Naive thymus-derived CD4-positive, alpha-beta T cell (primary cell): ENCODE data around the gene MTARC1. TPM values are rescaled to one million over a fixed set of nuclear protein-coding genes. Genes with fewer than 3 reads are reported as not detected.

ENCODE experiments used
- ATAC-seq: fragments of 150-1000 bp; cut with Tn5 transposase; 2 replicates; pipeline ENCODE4 v1.10.0; 2021; ENCODE audit warnings: mild to moderate bottlenecking, moderate library complexity
- CTCF ChIA-PET: fragments of 350-600 bp; sonication (Branson Sonifier 250); formaldehyde crosslinking; loops from one replicate; lab custom pipeline; 2021; ENCODE audit warnings: antibody characterized with exemption; lab: Charles Lee
- POLR2A ChIA-PET: fragments of 350-600 bp; sonication (Branson Sonifier 250); formaldehyde crosslinking; loops from one replicate; lab custom pipeline; 2021; ENCODE audit warnings: antibody characterized with exemption, inconsistent platforms; lab: Charles Lee
- DNase-seq, 9 donors: peaks; one replicate each; pipeline versions ENCODE4 v3.0.0 to v3.0.0-alpha.2; 2020 to 2022; ENCODE audit warnings: mixed read lengths in 1 of 9
- H3K27ac ChIP-seq: one replicate; pipeline ENCODE4 v1.7.0; 2013; ENCODE audit warnings: mild to moderate bottlenecking, low read depth, low read length, moderate library complexity
- H3K27me3 ChIP-seq, 2 donors: one replicate each; pipeline ENCODE4 v1.7.0; 2013; ENCODE audit warnings: low read length in 2 of 2, mild to moderate bottlenecking in 2 of 2, moderate library complexity in 2 of 2; ENCODE audit not compliant: control insufficient read depth in 2 of 2, insufficient read depth in 2 of 2
- H3K36me3 ChIP-seq, 3 experiments: 1 replicate in 2 of 3; 2 replicates in 1 of 3; pipeline ENCODE4 v1.7.0; 2013; ENCODE audit warnings: low read length in 3 of 3, mild to moderate bottlenecking in 3 of 3, moderate library complexity in 1 of 3; ENCODE audit not compliant: insufficient read depth in 3 of 3, control insufficient read depth in 2 of 3
- H3K4me1 ChIP-seq, 2 donors: one replicate each; pipeline ENCODE4 v1.7.0; 2013; ENCODE audit warnings: low read length in 2 of 2, mild to moderate bottlenecking in 2 of 2, moderate library complexity in 1 of 2; ENCODE audit not compliant: control insufficient read depth in 2 of 2, insufficient read depth in 2 of 2
- H3K4me3 ChIP-seq: 2 replicates; pipeline ENCODE4 v1.7.0; 2013; ENCODE audit warnings: mild to moderate bottlenecking, low read length
- H3K9me3 ChIP-seq, 3 experiments: 1 replicate in 2 of 3; 2 replicates in 1 of 3; pipeline ENCODE4 v1.7.0; 2013; ENCODE audit warnings: low read length in 3 of 3; ENCODE audit not compliant: control insufficient read depth in 2 of 3
- H3K27ac Mint-ChIP-seq, 9 donors: one replicate each; pipeline ENCODE4 v1.8.0; 2020 to 2022; ENCODE audit warnings: mixed read lengths in 9 of 9, mild to moderate bottlenecking in 8 of 9, moderate library complexity in 5 of 9, inconsistent platforms in 2 of 9
- H3K27me3 Mint-ChIP-seq, 5 donors: one replicate each; pipeline ENCODE4 v1.8.0; 2021 to 2022; ENCODE audit warnings: mixed read lengths in 5 of 5, mild to moderate bottlenecking in 1 of 5
- H3K36me3 Mint-ChIP-seq, 5 donors: one replicate each; pipeline ENCODE4 v1.8.0; 2020 to 2022; ENCODE audit warnings: mixed read lengths in 5 of 5, mild to moderate bottlenecking in 3 of 5, inconsistent platforms in 1 of 5
- H3K4me1 Mint-ChIP-seq, 7 donors: one replicate each; pipeline ENCODE4 v1.8.0; 2020 to 2022; ENCODE audit warnings: mixed read lengths in 7 of 7, mild to moderate bottlenecking in 3 of 7, inconsistent platforms in 1 of 7
- H3K4me3 Mint-ChIP-seq, 10 donors: one replicate each; pipeline ENCODE4 v1.8.0; 2020 to 2022; ENCODE audit warnings: mild to moderate bottlenecking in 10 of 10, mixed read lengths in 10 of 10, moderate library complexity in 6 of 10, inconsistent platforms in 2 of 10
- H3K9me3 Mint-ChIP-seq, 11 donors: one replicate each; pipeline ENCODE4 v1.8.0; 2020 to 2022; ENCODE audit warnings: mixed read lengths in 11 of 11, mild to moderate bottlenecking in 4 of 11, inconsistent platforms in 1 of 11, moderate library complexity in 1 of 11
- intact Hi-C, 2 donors: fragments of 100-400 bp; cut with micrococcal nuclease; formaldehyde crosslinking; loops; one replicate each; pipeline ENCODE4 v1.15.1; 2023
- polyA plus RNA-seq, 2 donors: library from polyadenylated mRNA; unstranded; fragments of 300-500 nt; fragmentation: Illumina TruSeq; gene quantifications; one replicate each; pipeline ENCODE4 v1.2.3, GENCODE V29; 2021
- total RNA-seq, 6 experiments: library from RNA in 5 of 6; stranded (reverse) in 5 of 6; gene quantifications; 1 replicate in 5 of 6; 2 replicates in 1 of 6; pipeline ENCODE4 v1.2.3 and lab custom pipeline; 2021 to 2026

Gene MTARC1
- total and polyA plus RNA-seq, 7 experiments from 2014 or later: 1.1 to 14.5 TPM; not detected in 5

- peak in 1 of 9 donors; percentile 2 for DNase-seq
- Mint-ChIP-seq H3K27ac (no peak within 1 kb of the TSS), H3K36me3 (peaks cover 0 to 3% (median 0%) of the 10 kb centered on the region in 5 donors), H3K4me3 (peak within 1 kb of the TSS; percentile 40 to 79 (median 70)), H3K9me3 (peaks cover 0 to 4% (median 0%) of the 10 kb centered on the region in 11 donors), H3K27me3 (peaks cover 59 to 76% (median 70%) of the 10 kb centered on the region in 5 donors), H3K4me1 (peaks cover 0 to 16% (median 0%) of the 10 kb centered on the region in 7 donors)
- ChIA-PET CTCF (interaction anchor here (1.8 to 2.2 kb wide), 2 partner anchors 15 kb away, joined by 7 to 9 read pairs; no protein-coding TSS in a partner anchor), POLR2A (no interaction called here)
- Histone ChIP-seq H3K4me3 (peak within 1 kb of the TSS; percentile 24), H3K27me3 (peaks cover 0 to 5% of the 10 kb centered on the region in 2 donors), H3K27ac (no peak within 1 kb of the TSS), H3K36me3 (no peaks in the 10 kb centered on the region), H3K9me3 (no peaks in the 10 kb centered on the region), H3K4me1 (no peaks in the 10 kb centered on the region)
- ATAC-seq: peak; percentile 79
- intact Hi-C loops: no loop called here
Measured at GRCh38 chr1:220748089-220748934, 38.4 kb upstream of the MTARC1 start, which contains the start of gene MTARC2. Gene MTARC2 (plus strand): TSS chr1:220748322. CDS start chr1:220748532, 210 bp downstream.

- Histone ChIP-seq H3K27me3 (peaks cover 0 to 5% of the 10 kb centered on the region in 2 donors), H3K36me3 (no peaks in the 10 kb centered on the region), H3K27ac (no peak overlapping the region), H3K9me3 (no peaks in the 10 kb centered on the region), H3K4me1 (no peaks in the 10 kb centered on the region), H3K4me3 (no peak overlapping the region)
- Mint-ChIP-seq H3K9me3 (peaks cover 0 to 4% (median 0%) of the 10 kb centered on the region in 11 donors), H3K27ac (no peak overlapping the region), H3K36me3 (peaks cover 0 to 3% (median 0%) of the 10 kb centered on the region in 5 donors), H3K4me3 (peak overlapping the region; percentile 40 to 75 (median 70)), H3K4me1 (peaks cover 0 to 16% (median 0%) of the 10 kb centered on the region in 7 donors), H3K27me3 (peaks cover 59 to 73% (median 71%) of the 10 kb centered on the region in 5 donors)
- no peak for DNase-seq
- no peak for ATAC-seq
- POLR2A ChIA-PET: no interaction called here
- CTCF ChIA-PET: interaction anchor here (2.2 kb wide), 1 partner anchor 16 kb away, joined by 7 read pairs; no protein-coding TSS in a partner anchor
- intact Hi-C loops: no loop called here
Measured at GRCh38 chr1:220748936-220749335, 37.8 kb upstream of the MTARC1 start.

GRCh38 chr1:220750131-220750515 lies 36.6 kb upstream of the MTARC1 start:
- H3K27me3 Mint-ChIP-seq: peaks cover 62 to 72% (median 66%) of the 10 kb centered on the region in 5 donors
- H3K9me3 ChIP-seq: no peaks in the 10 kb centered on the region
- intact Hi-C loops: no loop called here
- POLR2A ChIA-PET: no interaction called here
- H3K27ac ChIP-seq: no peak overlapping the region
- no peaks in the 10 kb centered on the region for H3K36me3 ChIP-seq
- H3K4me1 Mint-ChIP-seq: peaks cover 0 to 16% (median 0%) of the 10 kb centered on the region in 7 donors
- no peak overlapping the region for H3K4me3 Mint-ChIP-seq
- peaks cover 0 to 5% of the 10 kb centered on the region in 2 donors for H3K27me3 ChIP-seq
- CTCF ChIA-PET: interaction anchor here (2.2 kb wide), 1 partner anchor 17 kb away, joined by 7 read pairs; no protein-coding TSS in a partner anchor
- H3K36me3 Mint-ChIP-seq: peaks cover 0 to 3% (median 0%) of the 10 kb centered on the region in 5 donors
- H3K4me1 ChIP-seq: no peaks in the 10 kb centered on the region
- H3K9me3 Mint-ChIP-seq: peaks cover 0 to 4% (median 0%) of the 10 kb centered on the region in 11 donors
- ATAC-seq (no peak), DNase-seq (no peak)
- H3K27ac Mint-ChIP-seq: no peak overlapping the region
- no peak overlapping the region for H3K4me3 ChIP-seq

GRCh38 chr1:220751111-220751510 lies 35.6 kb upstream of the MTARC1 start:
- H3K4me1 Mint-ChIP-seq: peaks cover 0 to 16% (median 0%) of the 10 kb centered on the region in 7 donors
- H3K36me3 Mint-ChIP-seq: peaks cover 0 to 3% (median 0%) of the 10 kb centered on the region in 5 donors
- H3K9me3 Mint-ChIP-seq: peaks cover 0 to 4% (median 0%) of the 10 kb centered on the region in 11 donors
- Histone ChIP-seq H3K27me3 (peaks cover 0 to 5% of the 10 kb centered on the region in 2 donors), H3K36me3 (no peaks in the 10 kb centered on the region), H3K4me1 (no peaks in the 10 kb centered on the region), H3K4me3 (no peak overlapping the region), H3K9me3 (no peaks in the 10 kb centered on the region), H3K27ac (no peak overlapping the region)
- DNase-seq (no peak), ATAC-seq (no peak)
- H3K4me3 Mint-ChIP-seq: no peak overlapping the region
- intact Hi-C loops: no loop called here
- peaks cover 57 to 68% (median 65%) of the 10 kb centered on the region in 5 donors for H3K27me3 Mint-ChIP-seq
- CTCF ChIA-PET: interaction anchor here (2.2 kb wide), 1 partner anchor 18 kb away, joined by 7 read pairs; no protein-coding TSS in a partner anchor
- no peak overlapping the region for H3K27ac Mint-ChIP-seq
- POLR2A ChIA-PET: no interaction called here

GRCh38 chr1:220754212-220754917 lies 32.3 kb upstream of the MTARC1 start:
- H3K27ac Mint-ChIP-seq: no peak overlapping the region
- H3K9me3 Mint-ChIP-seq: peaks cover 0 to 1% (median 0%) of the 10 kb centered on the region in 11 donors
- DNase-seq: no peak
- ATAC-seq: no peak
- no peak overlapping the region for H3K27ac ChIP-seq
- H3K27me3 Mint-ChIP-seq: peaks cover 29 to 55% (median 42%) of the 10 kb centered on the region in 5 donors
- H3K36me3 ChIP-seq: no peaks in the 10 kb centered on the region
- H3K4me3 Mint-ChIP-seq: no peak overlapping the region
- intact Hi-C loops: no loop called here
- no peak overlapping the region for H3K4me3 ChIP-seq
- H3K4me1 ChIP-seq: no peaks in the 10 kb centered on the region
- H3K4me1 Mint-ChIP-seq: no peaks in the 10 kb centered on the region
- H3K36me3 Mint-ChIP-seq: peaks cover 0 to 3% (median 0%) of the 10 kb centered on the region in 5 donors
- ChIA-PET POLR2A (no interaction called here), CTCF (no interaction called here)
- H3K9me3 ChIP-seq: no peaks in the 10 kb centered on the region
- H3K27me3 ChIP-seq: peaks cover 0 to 5% of the 10 kb centered on the region in 2 donors

GRCh38 chr1:220754918-220755295 lies 31.8 kb upstream of the MTARC1 start:
- intact Hi-C loops: no loop called here

More at GRCh38 chr1:220754918-220755295, 31.8 kb upstream of the MTARC1 start:
- Mint-ChIP-seq H3K27me3 (peaks cover 27 to 52% (median 37%) of the 10 kb centered on the region in 5 donors), H3K36me3 (no peaks in the 10 kb centered on the region), H3K4me1 (no peaks in the 10 kb centered on the region), H3K9me3 (peaks cover 0 to 1% (median 0%) of the 10 kb centered on the region in 11 donors), H3K27ac (no peak overlapping the region), H3K4me3 (no peak overlapping the region)
- Histone ChIP-seq H3K36me3 (no peaks in the 10 kb centered on the region), H3K9me3 (no peaks in the 10 kb centered on the region), H3K4me1 (no peaks in the 10 kb centered on the region), H3K27me3 (peaks cover 0 to 5% of the 10 kb centered on the region in 2 donors), H3K4me3 (no peak overlapping the region), H3K27ac (no peak overlapping the region)
- CTCF ChIA-PET: no interaction called here
- DNase-seq: no peak
- ATAC-seq: no peak
- POLR2A ChIA-PET: no interaction called here
